DOHH2 (cell line): Measurements from ENCODE around the gene SLC16A8.

Experiments
- H3F3A ChIP-seq: fragments of 200-600 bp; sonication (generic), shearing (Covaris generic); 2 replicates; pipeline ENCODE4 v1.6.0; 2016; ENCODE audit warnings: antibody characterized with exemption, mild to moderate bottlenecking; ENCODE audit not compliant: control insufficient read depth, insufficient read depth
- H3K27ac ChIP-seq: fragments of 200-600 bp; sonication (generic); 2 replicates; pipeline ENCODE4 v1.5.1; 2014; ENCODE audit warnings: low read depth, mild to moderate bottlenecking, low read length, moderate library complexity
- H3K27me3 ChIP-seq: fragments of 200-600 bp; sonication (generic); 2 replicates; pipeline ENCODE4 v1.6.1; 2014; ENCODE audit warnings: mild to moderate bottlenecking, low read length, mixed read lengths; ENCODE audit not compliant: control insufficient read depth
- H3K36me3 ChIP-seq: fragments of 200-600 bp; sonication (generic); 2 replicates; pipeline ENCODE4 v1.6.1; 2014; ENCODE audit warnings: mild to moderate bottlenecking, low read length, moderate library complexity, mixed read lengths; ENCODE audit not compliant: control insufficient read depth
- H3K4me1 ChIP-seq: fragments of 200-600 bp; sonication (generic); 2 replicates; pipeline ENCODE4 v1.6.1; 2014; ENCODE audit warnings: mild to moderate bottlenecking, low read length, mixed read lengths; ENCODE audit not compliant: control insufficient read depth
- H3K4me2 ChIP-seq: fragments of 200-600 bp; sonication (generic); 2 replicates; pipeline ENCODE4 v1.6.0; 2014; ENCODE audit warnings: mild to moderate bottlenecking, low read length, moderate library complexity
- H3K4me3 ChIP-seq: fragments of 200-600 bp; sonication (generic); 2 replicates; pipeline ENCODE4 v1.5.1; 2014; ENCODE audit warnings: mild to moderate bottlenecking, low read length, mixed read lengths
- H3K79me2 ChIP-seq: fragments of 200-600 bp; sonication (generic); 2 replicates; pipeline ENCODE4 v1.6.1; 2014; ENCODE audit warnings: mild to moderate bottlenecking, low read length, mixed read lengths; ENCODE audit not compliant: control insufficient read depth
- H3K9me2 ChIP-seq: fragments of 200-600 bp; sonication (generic); replicated peaks from 2 replicates; pipeline ENCODE4 v1.6.1; 2014; ENCODE audit warnings: mild to moderate bottlenecking, low read length, mixed read lengths; ENCODE audit not compliant: control insufficient read depth
- H3K9me3 ChIP-seq: fragments of 200-600 bp; sonication (generic); 2 replicates; pipeline ENCODE4 v1.6.1; 2014; ENCODE audit warnings: antibody characterized with exemption, low read length, mixed read lengths; ENCODE audit not compliant: control insufficient read depth, insufficient read depth
- H4K20me1 ChIP-seq: fragments of 200-600 bp; sonication (generic); 2 replicates; pipeline ENCODE4 v1.6.0; 2014; ENCODE audit warnings: low read depth, mild to moderate bottlenecking, antibody characterized with exemption, low read length, moderate library complexity; ENCODE audit not compliant: control insufficient read depth, insufficient read depth
- EZH2phosphoT487 ChIP-seq: fragments of 200-600 bp; sonication (generic); IDR thresholded peaks from 2 replicates; pipeline ENCODE4 v1.6.1; 2017; ENCODE audit warnings: borderline replicate concordance, mild to moderate bottlenecking, antibody characterized with exemption, low read length, moderate library complexity, mixed read lengths
- TF ChIP-seq, protein P1 (sequence below): fragments of 200-600 bp; sonication (generic); IDR thresholded peaks from one replicate; pipeline ENCODE4 v1.5.1; 2014; ENCODE audit warnings: antibody characterized with exemption, mild to moderate bottlenecking, low read depth, low read length; ENCODE audit not compliant: poor library complexity, severe bottlenecking

Gene SLC16A8

DNA sequence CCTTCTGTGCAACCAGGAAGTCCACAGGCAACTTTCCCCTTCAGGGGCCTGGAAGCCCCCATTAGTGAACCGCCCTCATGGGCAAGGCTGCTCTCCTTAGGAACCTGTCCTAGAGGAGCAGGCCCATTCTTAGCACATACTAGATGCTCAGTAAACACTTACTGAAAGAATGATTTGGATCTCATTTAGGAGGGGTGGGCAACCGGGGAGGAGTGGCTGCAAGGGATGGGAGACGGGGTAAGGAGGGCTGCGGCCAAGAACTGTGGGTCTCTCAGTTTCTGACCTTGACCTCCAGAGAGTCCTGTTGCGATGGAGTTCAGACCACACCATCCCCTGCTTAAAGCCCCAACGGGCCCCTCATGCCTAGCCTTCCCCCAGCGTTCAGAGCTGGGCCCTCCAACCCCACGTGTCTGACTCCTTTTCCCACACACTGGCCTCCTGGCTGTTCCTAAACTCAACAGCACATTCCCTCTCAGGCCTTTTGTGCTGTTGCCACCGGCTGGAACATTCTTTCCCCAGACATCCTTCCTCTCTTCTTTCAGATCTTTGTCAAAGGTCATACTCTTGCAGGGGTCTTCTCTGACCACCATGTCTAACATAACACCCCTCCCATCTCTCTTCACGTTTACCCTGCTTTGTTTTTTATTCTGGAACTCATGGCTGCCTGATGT is 47.5 kb downstream of the SLC16A8 start:
- H3K9me2 ChIP-seq, result no peaks in the 10 kb centered on the region
- no peaks in the 10 kb centered on the region for H3K9me3 ChIP-seq
- H3K36me3 ChIP-seq, result no peaks in the 10 kb centered on the region
- no peaks in the 10 kb centered on the region for H3F3A ChIP-seq
- peaks cover 22% of the 10 kb centered on the region for H3K4me1 ChIP-seq
- TF ChIP-seq, protein P1, sequence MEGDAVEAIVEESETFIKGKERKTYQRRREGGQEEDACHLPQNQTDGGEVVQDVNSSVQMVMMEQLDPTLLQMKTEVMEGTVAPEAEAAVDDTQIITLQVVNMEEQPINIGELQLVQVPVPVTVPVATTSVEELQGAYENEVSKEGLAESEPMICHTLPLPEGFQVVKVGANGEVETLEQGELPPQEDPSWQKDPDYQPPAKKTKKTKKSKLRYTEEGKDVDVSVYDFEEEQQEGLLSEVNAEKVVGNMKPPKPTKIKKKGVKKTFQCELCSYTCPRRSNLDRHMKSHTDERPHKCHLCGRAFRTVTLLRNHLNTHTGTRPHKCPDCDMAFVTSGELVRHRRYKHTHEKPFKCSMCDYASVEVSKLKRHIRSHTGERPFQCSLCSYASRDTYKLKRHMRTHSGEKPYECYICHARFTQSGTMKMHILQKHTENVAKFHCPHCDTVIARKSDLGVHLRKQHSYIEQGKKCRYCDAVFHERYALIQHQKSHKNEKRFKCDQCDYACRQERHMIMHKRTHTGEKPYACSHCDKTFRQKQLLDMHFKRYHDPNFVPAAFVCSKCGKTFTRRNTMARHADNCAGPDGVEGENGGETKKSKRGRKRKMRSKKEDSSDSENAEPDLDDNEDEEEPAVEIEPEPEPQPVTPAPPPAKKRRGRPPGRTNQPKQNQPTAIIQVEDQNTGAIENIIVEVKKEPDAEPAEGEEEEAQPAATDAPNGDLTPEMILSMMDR, result no peak
- TF ChIP-seq EZH2phosphoT487, result no peak
- no peak overlapping the region for H3K4me3 ChIP-seq
- no peak overlapping the region for H3K4me2 ChIP-seq
- H3K79me2 ChIP-seq, result no peaks in the 10 kb centered on the region
- no peak overlapping the region for H3K27ac ChIP-seq
- H4K20me1 ChIP-seq, result no peaks in the 10 kb centered on the region
- no peaks in the 10 kb centered on the region; the same call in 1 of the 2 replicates for H3K27me3 ChIP-seq

DNA sequence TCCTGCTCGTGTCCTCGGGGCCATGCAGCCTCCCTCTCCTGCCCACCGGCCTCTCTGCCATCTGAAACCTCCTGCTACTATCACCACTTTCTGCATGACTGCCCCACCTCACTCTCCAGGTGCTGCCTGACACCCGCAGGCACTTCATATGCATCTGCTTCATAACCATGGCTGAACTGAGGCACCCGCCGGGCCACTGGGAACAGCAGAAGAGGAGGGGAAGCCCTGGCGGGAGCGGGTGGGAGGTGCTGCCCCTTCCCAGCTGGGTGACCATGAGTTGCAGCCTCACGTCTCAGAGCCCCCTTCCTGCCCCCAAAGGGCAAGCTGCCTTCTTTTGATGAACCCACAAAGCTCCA is 48.5 kb downstream of the SLC16A8 start:
- no peak overlapping the region for H3K4me3 ChIP-seq
- no peaks in the 10 kb centered on the region for H4K20me1 ChIP-seq
- H3K27me3 ChIP-seq, result no peaks in the 10 kb centered on the region
- no peaks in the 10 kb centered on the region for H3K36me3 ChIP-seq
- no peaks in the 10 kb centered on the region for H3F3A ChIP-seq
- no peaks in the 10 kb centered on the region for H3K9me3 ChIP-seq
- peaks cover 22% of the 10 kb centered on the region for H3K4me1 ChIP-seq
- no peaks in the 10 kb centered on the region for H3K79me2 ChIP-seq
- no peak for TF ChIP-seq EZH2phosphoT487
- TF ChIP-seq, protein P1, result no peak
- H3K27ac ChIP-seq, result no peak overlapping the region
- H3K4me2 ChIP-seq, result no peak overlapping the region
- H3K9me2 ChIP-seq, result no peaks in the 10 kb centered on the region

DNA sequence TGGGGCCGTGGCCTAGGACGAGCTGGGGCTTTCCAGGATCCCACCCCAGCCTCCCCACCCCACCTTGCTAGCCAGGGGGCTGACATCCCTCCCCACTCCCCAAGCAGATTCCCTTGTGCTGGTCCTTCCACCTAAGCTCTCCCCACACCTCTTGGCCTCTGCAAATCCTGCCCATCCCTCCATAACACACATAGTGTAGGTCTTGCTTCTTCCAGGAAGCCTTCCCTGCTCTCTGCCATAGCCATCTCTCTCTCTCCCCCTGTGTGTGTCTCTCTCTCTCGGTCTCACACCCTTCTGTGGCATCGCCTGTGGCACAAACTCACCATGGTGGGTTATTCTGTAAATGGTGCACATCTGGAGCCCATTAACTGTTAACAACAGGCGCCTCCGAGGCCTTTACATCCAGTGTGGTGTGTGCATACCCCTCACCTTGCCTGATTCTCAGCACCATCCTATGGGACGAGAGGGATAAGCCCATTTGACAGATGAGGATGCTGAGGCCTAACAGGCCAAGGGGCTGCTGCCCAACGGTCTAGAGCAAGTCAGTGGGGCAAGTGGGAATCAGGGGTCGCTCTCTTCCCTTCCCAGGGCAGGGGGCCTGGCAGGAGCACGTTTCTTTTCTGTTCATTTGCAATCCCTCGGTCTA is 49.0 kb downstream of the SLC16A8 start:
- Histone ChIP-seq H3K27ac (no peak overlapping the region), H3K79me2 (no peaks in the 10 kb centered on the region), H3F3A (no peaks in the 10 kb centered on the region), H3K4me2 (peak overlapping the region; percentile 57), H3K4me1 (peaks cover 22% of the 10 kb centered on the region), H3K4me3 (no peak overlapping the region; the same call in 1 of the 2 replicates), H3K27me3 (no peaks in the 10 kb centered on the region), H3K36me3 (no peaks in the 10 kb centered on the region), H4K20me1 (no peaks in the 10 kb centered on the region), H3K9me3 (no peaks in the 10 kb centered on the region), H3K9me2 (no peaks in the 10 kb centered on the region)
- TF ChIP-seq EZH2phosphoT487, result no peak
- TF ChIP-seq, protein P1, result no peak
